OCI-LY7 (cell line): ENCODE measurements around the gene WDR43.

Experiments used
- EZH2phosphoT487 ChIP-seq: fragments of 200-600 bp; sonication (generic); IDR thresholded peaks from 2 replicates; pipeline ENCODE4 v1.6.1; 2018; ENCODE audit warnings: low read depth, borderline replicate concordance, mild to moderate bottlenecking, mixed run types, antibody characterized with exemption, low read length, moderate library complexity, mixed read lengths
- TF ChIP-seq, protein P1 (sequence below): fragments of 200-600 bp; sonication (generic); conservative IDR thresholded peaks from 2 replicates; pipeline ENCODE4 v1.5.1; 2014; ENCODE audit warnings: mild to moderate bottlenecking, antibody characterized with exemption, low read length, moderate library complexity, mixed read lengths

DNA sequence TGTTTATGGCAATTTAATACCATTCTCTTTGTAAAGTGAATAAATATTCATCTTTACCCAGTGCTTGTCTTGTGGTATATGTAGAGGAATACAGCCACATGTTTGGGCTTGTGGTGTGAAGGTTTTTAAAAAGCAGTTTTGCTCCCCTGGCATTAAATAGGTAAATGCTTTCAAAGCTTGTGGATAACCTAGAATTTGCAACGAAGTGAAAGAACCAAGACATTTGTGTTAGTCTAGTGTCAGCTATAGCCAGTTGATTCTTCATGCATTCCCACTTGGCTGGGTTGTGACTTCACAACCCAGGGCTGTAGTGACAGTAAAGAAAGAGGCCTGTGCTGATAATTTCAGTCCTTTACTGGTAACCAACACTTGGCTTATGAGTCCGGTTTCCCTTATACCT, 53.7 kb downstream of the WDR43 start:
- TF ChIP-seq, protein P1, sequence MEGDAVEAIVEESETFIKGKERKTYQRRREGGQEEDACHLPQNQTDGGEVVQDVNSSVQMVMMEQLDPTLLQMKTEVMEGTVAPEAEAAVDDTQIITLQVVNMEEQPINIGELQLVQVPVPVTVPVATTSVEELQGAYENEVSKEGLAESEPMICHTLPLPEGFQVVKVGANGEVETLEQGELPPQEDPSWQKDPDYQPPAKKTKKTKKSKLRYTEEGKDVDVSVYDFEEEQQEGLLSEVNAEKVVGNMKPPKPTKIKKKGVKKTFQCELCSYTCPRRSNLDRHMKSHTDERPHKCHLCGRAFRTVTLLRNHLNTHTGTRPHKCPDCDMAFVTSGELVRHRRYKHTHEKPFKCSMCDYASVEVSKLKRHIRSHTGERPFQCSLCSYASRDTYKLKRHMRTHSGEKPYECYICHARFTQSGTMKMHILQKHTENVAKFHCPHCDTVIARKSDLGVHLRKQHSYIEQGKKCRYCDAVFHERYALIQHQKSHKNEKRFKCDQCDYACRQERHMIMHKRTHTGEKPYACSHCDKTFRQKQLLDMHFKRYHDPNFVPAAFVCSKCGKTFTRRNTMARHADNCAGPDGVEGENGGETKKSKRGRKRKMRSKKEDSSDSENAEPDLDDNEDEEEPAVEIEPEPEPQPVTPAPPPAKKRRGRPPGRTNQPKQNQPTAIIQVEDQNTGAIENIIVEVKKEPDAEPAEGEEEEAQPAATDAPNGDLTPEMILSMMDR = no peak
- TF ChIP-seq EZH2phosphoT487 = no peak
